ENCODE results near the gene SPATS1.

Gene SPATS1

GRCh38 chr6:44298864-44299263 is 43.6 kb upstream of the SPATS1 start:
- Histone ChIP-seq H3K36me3 (peaks cover 35% of the 10 kb centered on the region), H3K27me3 (peaks cover 3% of the 10 kb centered on the region; the same call in 1 of the 2 replicates), H3K4me1 (peaks cover 5% of the 10 kb centered on the region; the same call in 1 of the 2 replicates), H3K4me3 (ENCODE audit: low read depth, low read length) (no peak overlapping the region), H3K9me3 (no peaks in the 10 kb centered on the region)
- no peak for TF ChIP-seq CTCF (IDR thresholded peaks at IDR 0.05; ENCODE audit: low read depth, low read length)
- no peak for DNase-seq

GRCh38 chr6:44300292-44300823 is 42.1 kb upstream of the SPATS1 start:
- Histone ChIP-seq H3K36me3 (peaks cover 50% of the 10 kb centered on the region), H3K4me1 (peaks cover 5% of the 10 kb centered on the region; the same call in 1 of the 2 replicates), H3K4me3 (ENCODE audit: low read depth, low read length) (no peak overlapping the region), H3K9me3 (no peaks in the 10 kb centered on the region), H3K27me3 (peaks cover 3% of the 10 kb centered on the region; the same call in 1 of the 2 replicates)
- DNase-seq = no peak
- TF ChIP-seq CTCF (IDR thresholded peaks at IDR 0.05; ENCODE audit: low read depth, low read length) = no peak

GRCh38 chr6:44301106-44301505 is 41.3 kb upstream of the SPATS1 start:
- Histone ChIP-seq H3K4me1 (peaks cover 5% of the 10 kb centered on the region; the same call in 1 of the 2 replicates), H3K4me3 (ENCODE audit: low read depth, low read length) (no peak overlapping the region), H3K27me3 (no peaks in the 10 kb centered on the region; the same call in 1 of the 2 replicates), H3K36me3 (peaks cover 58% of the 10 kb centered on the region), H3K9me3 (no peaks in the 10 kb centered on the region)
- DNase-seq = no peak
- no peak for TF ChIP-seq CTCF (IDR thresholded peaks at IDR 0.05; ENCODE audit: low read depth, low read length)

GRCh38 chr6:44301782-44302564 is 40.5 kb upstream of the SPATS1 start:
- no peak for DNase-seq
- Histone ChIP-seq H3K4me1 (peaks cover 5% of the 10 kb centered on the region; the same call in 1 of the 2 replicates), H3K36me3 (peaks cover 67% of the 10 kb centered on the region), H3K9me3 (no peaks in the 10 kb centered on the region), H3K27me3 (no peaks in the 10 kb centered on the region), H3K4me3 (ENCODE audit: low read depth, low read length) (no peak overlapping the region)
- TF ChIP-seq CTCF (IDR thresholded peaks at IDR 0.05; ENCODE audit: low read depth, low read length) = no peak

- peaks cover 75% of the 10 kb centered on the region for H3K36me3 ChIP-seq
These were observed 39.6 kb upstream of the SPATS1 start for GRCh38 chr6:44302856-44303255.

More at GRCh38 chr6:44302856-44303255, 39.6 kb upstream of the SPATS1 start:
- Histone ChIP-seq H3K27me3 (no peaks in the 10 kb centered on the region), H3K4me1 (peaks cover 5% of the 10 kb centered on the region; the same call in 1 of the 2 replicates), H3K4me3 (ENCODE audit: low read depth, low read length) (no peak overlapping the region), H3K9me3 (no peaks in the 10 kb centered on the region)
- no peak for TF ChIP-seq CTCF (IDR thresholded peaks at IDR 0.05; ENCODE audit: low read depth, low read length)
- DNase-seq = no peak

Data from BE2C (cell line).